ENCODE results near the gene FOXA1. TPM values are rescaled to one million over a fixed set of nuclear protein-coding genes. Genes with fewer than 3 reads are reported as not detected.

The FOXA1 gene
- not detected in 2 replicates for total RNA-seq

DNA sequence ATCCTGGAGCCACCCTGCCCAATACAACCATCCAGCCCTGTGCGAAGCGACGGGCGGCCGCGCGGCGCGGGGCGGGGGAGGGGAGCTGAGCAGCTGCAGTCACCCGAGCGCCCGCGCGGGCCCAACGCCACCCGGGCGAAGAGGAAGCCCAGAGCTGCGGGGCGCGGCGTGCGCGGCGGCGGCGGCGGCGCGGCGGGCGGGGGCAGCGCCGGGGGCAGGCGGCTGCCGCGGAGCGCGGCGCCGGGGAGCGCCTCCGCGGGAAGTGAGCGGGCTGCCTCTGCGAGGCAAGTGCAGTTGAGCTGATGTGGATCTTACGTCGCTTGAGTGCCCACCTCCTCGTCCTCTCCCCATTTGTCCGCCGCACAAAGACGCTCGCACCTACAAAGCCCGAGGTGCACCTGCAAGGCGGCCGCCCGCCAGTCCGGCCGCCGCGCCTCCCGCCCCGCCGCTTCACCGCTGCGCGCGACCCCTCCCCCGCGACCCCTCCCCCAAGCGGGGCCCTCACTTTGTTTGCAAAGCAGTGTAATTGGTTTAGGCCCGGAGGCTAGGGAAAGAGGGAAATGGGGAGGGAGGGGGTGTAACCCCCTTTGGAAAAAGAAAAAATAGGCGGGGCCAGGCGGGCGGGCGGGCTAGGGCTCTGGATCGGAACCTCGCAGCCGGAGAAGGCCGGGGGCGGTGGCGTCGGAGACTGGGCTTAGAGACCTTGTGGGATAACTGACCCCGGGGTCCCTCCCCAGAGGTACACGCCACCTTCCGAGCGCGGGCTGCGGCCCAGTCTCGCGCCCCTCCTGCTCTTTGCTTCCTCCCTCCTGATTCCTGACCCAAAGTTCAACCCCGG, at the start of gene FOXA1, which contains the start of gene TTC6:
Gene FOXA1, minus strand, starts transcription at position 279 of the 838 bp plus-strand sequence. Its CDS starts 277 bp downstream, at position 2.
Gene TTC6, plus strand, starts transcription at position 659 of the 838 bp plus-strand sequence. CDS start 26,436 bp downstream, outside the sequence.

Other genes with a start within 250 kb of the FOXA1 start
- not detected in 2 replicates for gene TTC6, start 380 bp upstream of the FOXA1 start, total RNA-seq

All from placental epithelial cell (primary cell).